OCI-LY3 (cell line): ENCODE data around the gene NRXN3.

Experiments used
- EZH2phosphoT487 ChIP-seq: fragments of 200-600 bp; shearing (Covaris generic); IDR thresholded peaks from 2 replicates; pipeline ENCODE4 v1.6.1; 2018; ENCODE audit warnings: antibody characterized with exemption, mixed run types, low read depth
- TF ChIP-seq, protein P1 (sequence below): fragments of 200-600, 300-600 bp; sonication (generic); IDR thresholded peaks from 2 replicates; pipeline ENCODE4 v1.5.1; 2014; ENCODE audit warnings: antibody characterized with exemption, low read length, low read depth

DNA sequence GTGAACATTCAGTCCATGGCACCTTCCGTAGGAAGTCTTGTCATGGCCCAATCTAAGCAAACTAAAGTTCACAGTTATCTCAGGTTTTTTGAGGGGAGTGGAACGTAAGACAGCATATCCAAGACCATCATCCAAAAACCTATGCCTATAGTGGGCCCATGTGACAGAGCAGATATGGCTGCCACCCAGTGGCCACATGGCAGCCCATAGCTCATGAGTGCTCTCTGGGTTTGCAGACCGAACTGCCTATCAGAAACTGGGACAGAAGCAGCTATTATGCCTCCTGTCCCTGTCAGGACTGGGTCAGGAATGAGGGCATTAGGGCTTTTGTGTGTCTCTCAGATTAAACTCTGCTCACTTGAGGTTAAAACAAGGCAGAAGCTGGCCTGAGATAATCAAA is 503.7 kb downstream of the NRXN3 start:
- TF ChIP-seq, protein P1, sequence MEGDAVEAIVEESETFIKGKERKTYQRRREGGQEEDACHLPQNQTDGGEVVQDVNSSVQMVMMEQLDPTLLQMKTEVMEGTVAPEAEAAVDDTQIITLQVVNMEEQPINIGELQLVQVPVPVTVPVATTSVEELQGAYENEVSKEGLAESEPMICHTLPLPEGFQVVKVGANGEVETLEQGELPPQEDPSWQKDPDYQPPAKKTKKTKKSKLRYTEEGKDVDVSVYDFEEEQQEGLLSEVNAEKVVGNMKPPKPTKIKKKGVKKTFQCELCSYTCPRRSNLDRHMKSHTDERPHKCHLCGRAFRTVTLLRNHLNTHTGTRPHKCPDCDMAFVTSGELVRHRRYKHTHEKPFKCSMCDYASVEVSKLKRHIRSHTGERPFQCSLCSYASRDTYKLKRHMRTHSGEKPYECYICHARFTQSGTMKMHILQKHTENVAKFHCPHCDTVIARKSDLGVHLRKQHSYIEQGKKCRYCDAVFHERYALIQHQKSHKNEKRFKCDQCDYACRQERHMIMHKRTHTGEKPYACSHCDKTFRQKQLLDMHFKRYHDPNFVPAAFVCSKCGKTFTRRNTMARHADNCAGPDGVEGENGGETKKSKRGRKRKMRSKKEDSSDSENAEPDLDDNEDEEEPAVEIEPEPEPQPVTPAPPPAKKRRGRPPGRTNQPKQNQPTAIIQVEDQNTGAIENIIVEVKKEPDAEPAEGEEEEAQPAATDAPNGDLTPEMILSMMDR, result no peak
- TF ChIP-seq EZH2phosphoT487, result no peak
